GM21737 (cell line): Measurements from ENCODE around the gene TMX3.

ENCODE experiments used
- ATAC-seq: cut with Tn5 transposase; IDR thresholded peaks from one replicate; pipeline ENCODE4 v1.9.1; 2021; ENCODE audit warnings: mild to moderate bottlenecking, moderate library complexity; ENCODE audit not compliant: unreplicated experiment

TMX3 gene, protein sequence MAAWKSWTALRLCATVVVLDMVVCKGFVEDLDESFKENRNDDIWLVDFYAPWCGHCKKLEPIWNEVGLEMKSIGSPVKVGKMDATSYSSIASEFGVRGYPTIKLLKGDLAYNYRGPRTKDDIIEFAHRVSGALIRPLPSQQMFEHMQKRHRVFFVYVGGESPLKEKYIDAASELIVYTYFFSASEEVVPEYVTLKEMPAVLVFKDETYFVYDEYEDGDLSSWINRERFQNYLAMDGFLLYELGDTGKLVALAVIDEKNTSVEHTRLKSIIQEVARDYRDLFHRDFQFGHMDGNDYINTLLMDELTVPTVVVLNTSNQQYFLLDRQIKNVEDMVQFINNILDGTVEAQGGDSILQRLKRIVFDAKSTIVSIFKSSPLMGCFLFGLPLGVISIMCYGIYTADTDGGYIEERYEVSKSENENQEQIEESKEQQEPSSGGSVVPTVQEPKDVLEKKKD

DNA sequence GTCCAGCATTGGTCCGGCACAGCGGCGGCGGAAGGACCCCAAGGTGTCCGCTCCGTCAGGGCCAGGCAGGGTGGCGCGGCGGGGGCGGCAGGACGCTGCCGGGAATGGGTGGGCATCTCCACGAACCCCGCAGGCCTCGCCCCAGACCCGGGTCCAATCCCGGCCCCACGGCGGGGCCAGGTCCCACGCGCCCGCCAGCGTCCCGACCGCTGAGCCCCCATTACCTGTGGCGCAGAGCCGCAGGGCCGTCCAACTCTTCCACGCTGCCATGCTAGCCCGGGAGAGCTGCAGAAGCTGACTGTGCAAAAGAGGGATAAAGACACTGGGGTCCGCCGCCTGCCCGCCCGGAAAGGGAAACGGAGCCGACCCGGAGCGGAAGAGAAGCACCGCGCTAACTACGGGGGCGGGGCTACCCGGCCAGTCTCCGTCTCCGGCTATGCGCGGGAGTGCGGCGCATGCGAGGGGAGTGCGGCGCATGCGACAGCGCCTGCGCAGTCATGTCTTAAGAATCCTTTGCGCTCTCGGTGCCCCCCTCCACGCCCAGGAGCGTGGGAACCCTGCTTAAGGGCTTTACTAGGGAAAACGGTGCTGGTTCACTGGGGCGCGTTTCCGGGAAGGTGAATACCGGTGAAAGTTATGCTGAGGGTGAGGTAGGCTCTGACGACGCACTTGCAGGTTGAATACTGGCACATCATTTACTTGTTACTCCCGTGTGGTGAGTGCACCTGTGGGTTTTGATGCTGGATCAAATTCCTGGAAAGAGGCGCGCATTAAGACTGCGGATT lies at the start of gene TMX3:
Gene TMX3 (minus strand): TSS at position 397 of the 785 bp plus-strand sequence. CDS start 127 bp downstream, at position 270.
- peak; percentile 94 for ATAC-seq

DNA sequence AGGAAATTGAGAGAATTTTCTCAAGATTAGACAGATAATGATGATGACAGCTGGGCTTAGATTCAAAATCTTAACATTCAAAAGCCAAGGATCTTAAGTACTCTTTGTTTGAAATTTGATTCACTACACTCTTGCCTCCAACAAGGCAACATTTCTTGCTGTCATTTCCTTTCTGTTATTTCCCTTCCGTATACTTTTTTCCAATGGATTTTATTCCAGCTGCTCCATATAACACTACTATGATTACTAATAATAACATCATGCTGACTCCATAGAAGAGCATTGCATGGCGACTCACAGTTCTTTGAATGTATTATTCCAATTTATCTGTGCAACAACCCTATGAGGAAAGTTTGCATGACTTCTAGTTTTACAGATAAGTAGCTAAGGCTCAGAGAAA lies 49.1 kb upstream of the TMX3 start:
- no peak for ATAC-seq

DNA sequence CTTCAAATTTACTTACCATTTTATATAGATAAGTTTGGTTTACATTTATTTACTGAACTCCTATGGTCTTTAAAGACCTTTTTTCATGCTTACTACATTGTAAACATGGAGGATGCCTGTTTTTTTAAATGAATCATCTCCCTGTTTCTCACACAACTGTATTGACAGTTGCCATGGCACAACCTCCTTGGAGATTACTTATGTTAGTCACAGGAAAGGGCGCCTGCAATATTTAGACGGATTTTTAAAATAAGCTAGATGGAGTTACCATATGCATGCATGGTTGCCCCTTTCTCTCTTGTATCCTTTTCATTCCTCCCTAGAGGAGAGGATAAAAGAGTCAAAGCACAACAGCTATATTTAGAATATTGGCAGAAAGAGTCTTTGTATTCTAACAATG lies 48.2 kb upstream of the TMX3 start:
- ATAC-seq = no peak

DNA sequence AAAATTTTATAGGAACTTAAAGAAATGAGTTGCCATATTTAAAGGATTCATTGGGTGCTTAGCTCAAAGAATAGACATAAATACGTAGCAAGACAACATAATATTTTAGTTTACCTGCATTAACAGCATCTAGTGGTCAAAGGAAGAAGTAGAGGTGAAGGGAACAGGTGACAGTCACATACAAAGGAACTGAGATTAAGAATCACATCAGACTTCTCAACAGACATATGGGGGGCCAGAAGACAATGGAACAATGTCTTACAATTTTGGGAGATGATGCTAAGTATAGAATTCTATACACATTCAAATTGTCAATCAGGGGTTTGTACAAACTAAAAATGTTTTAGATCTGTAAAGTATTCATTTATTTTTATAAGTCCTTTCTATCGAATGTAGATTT lies 44.4 kb upstream of the TMX3 start:
- no peak for ATAC-seq

DNA sequence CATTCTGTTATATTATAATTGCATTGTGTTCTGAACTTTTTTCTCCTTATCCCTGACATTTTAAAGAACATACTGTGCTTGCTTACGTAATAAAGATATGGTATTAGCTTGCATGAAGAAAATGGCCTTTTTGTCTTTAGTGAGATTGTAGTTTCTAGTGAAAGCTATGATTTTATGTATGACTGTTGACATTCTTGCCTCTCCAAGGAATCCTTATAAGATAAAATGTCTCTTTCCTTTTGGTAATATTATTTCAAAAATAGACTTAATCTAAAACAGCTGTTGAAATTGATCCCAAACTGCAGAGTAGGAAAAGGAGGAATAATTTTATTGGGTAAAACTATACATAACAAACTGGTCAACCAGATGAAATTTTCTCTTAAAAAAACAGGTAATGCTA lies 42.2 kb upstream of the TMX3 start:
- ATAC-seq = no peak

DNA sequence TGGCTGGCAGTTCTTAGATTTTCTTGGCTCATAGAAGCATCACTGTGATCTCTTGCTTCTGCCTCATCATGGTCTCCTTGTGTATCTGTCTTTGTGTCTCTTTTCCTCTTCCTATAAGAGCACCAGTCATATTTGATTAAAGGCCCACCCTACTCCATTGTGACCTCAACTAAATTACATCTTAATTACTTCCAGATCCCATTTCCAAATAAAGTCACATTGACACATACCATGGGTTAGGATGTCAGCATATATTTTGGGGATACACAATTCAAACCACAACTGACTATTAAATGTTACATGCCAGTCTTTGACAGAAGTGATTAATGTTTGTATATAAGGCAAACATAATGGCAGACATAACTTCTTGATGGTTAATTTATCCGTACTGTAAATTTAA lies 27.3 kb upstream of the TMX3 start:
- no peak for ATAC-seq

DNA sequence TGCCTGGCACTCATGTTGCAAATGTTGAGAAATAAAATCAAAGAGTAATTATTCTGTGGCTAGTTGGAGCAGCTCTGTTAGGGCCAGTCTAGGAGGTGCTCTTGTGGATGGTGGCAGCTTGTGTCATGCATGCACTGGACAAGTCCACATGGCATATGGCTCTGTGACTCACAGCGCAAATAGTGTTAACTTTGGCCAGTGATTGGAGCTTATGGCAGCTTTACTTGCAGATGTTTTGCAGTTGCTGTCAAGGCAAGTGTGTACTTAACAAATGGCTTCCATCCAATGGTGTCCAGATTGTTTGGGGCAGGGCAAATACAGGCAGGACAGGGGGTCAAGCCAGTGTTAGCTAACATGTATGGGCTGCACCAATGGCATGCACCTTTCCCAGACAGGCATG lies 26.1 kb upstream of the TMX3 start:
- no peak for ATAC-seq

DNA sequence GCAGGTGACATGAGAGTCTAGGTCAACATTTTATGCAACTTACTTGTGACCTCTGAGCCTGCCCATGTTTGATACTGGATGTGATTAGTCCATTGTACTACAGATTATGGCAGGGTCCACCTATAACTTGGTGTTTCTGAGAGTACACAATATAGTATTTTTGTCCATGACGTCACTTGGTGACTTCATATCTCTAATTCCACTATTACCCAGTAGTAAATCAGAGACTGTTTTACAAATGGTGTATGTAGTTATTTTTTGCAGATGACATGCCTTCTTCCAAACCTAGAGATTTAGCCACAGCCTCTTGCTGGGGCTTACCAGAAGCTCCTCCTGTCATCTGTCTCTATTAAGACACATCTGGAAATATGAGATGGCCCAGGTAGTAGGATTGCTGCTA lies 24.6 kb upstream of the TMX3 start:
- ATAC-seq = no peak

DNA sequence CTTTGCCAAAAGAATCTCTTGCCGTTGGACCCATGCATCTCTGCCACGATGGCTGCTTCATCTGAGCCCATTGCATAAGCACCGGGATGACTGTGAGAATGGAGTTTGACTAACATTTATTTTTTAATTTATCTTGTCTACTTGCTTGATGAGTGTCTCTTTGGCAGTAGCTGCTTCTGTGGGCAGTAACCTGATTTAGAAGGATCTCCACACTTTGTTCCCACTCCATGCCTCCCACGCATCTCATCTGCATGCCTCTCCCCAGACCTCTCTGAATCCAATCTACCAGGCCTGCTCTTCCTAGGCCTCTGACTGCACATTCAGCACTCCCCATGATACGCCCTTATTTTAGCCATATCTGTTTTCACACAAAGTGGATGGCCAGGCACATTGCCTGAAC lies 23.7 kb upstream of the TMX3 start:
- ATAC-seq = no peak

DNA sequence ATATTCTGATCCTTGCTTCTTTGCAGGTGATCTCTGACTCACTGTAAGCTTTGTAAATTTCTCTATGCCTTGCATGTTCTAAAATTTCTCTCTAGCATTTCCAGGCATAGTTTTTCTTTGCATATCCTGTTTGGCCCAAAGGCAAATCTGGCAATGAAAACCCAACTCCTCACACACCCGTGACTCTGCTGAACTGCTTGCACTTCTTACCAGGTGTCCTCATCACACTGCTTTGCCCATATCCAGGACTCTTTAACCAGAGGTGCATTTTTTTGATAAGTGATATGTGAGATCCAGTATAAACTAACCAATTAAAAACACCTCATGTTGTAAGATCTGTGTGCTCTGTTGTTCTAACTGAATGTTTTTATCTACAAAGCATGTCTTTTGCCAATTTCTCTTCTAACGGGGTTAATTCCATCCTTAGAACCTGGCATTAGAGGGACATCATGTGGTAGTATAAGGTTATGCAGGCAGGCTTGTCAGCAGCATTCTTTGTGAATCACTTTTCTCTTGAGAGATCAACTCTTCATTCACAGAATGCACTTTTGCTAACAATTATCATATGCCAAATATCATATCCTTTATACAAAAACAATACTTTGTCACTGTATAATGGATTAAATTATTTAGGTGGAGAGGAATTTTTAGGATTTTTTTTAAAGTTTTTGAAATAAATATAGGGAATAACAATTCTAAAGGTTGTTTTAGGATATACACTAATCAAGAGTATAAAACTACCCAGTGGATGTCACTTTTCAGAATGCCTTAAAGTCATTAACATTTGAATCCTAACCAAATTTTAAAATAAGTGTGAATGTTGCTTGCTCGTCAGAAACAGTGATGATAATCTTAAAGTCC lies 20.8 kb upstream of the TMX3 start:
- ATAC-seq = peak; percentile 91

DNA sequence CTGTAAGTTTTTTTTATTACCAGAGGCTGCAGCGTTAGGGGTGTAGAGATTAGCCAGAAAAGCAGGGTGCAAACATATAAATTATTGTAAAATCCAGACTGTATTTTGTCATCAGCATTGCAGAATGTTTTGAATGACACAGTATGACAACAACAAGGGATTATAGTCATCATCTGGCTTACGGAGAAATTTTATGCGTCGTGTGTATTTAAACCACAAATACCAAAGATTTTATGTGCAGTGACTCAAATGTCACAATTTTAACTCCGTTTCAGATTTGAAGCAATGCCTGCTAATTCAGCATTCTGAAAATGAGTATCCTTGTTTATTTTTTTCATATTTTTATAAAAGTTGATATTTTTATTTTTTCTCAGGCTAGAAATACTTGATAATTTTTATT lies 19.4 kb upstream of the TMX3 start:
- ATAC-seq = no peak

DNA sequence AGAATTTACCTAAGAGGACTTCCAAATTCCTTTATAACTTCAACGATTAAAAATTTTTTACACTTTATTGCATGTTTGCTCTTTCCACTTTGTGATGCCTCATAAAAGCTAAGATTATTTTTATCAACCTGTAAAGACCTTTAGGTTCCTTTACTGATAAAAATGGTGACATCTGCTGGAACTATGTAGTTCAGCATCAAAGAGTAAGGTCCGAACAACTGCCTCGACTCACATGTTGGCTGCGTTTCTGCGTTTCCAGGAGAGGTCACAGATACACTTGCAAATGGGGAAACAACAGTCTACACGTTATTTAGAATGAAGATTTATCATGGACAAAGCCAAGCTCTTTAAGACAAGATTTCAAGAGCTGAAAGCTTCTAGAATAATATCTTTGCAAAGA lies 18.8 kb upstream of the TMX3 start:
- ATAC-seq = no peak

DNA sequence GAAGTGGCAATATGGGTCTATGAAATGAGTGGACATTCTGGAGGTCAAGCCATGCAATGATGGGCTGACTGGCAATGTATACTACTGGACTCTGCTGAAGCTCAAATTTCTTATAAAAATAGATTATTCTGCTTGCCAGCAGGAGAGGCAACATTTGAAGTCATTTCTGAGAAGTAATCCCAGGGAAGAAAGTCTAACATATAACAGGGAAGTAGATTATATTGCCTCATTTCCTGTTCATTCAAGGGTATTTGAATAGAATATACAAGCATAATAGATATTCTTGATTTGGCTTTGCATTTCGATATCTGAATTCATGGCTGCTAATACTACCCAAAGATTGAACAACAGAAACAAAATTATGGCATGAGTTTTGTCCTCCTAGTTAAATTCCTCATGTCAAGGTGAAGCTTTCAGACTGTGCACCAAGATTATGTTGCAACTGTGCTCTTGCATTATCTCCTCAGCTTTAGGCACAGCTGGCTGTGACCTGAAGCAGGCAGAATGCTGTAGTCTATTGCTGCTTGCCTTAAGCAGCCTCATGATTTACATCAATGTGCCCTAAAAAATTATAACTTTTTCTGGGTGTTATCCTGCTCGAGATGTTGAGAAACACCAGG lies 13.3 kb upstream of the TMX3 start:
- no peak for ATAC-seq

DNA sequence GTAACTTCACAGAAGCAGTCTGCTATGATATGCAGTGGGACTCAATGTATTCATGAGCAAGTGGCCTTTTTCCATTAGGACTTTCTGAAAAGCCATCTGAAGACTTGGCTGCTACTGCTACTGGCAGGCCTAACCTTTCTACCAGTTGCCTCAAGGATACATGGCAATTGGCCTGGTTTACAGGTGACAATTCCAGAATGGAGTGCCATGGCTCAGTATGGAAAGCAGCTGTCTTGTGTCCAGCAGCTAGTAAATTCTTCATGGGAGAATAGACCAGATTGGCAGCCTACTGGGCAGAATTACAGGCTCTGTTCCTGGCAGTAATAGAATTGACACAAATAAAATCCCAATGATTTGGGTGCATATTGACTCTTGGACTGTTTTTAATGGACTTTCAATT lies 12.6 kb upstream of the TMX3 start:
- no peak for ATAC-seq

DNA sequence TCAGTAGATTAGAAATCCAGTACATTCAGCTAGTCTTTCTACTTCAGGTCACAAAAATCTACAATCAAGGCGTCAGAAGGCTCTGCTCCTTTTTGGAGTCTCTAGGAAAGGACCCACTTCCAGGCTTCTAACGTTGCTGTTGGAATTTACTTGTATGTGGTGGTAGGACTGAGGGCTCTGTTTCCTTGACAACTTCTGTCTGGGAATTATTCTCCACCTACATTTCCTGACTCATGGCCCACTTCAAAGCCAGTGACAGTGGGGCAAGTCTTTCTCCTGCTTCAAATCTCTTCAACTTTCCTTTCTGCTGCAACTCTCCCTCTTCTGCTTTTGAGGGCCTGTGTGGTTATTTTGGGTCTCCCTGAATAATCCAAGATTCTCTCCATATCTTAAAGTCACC lies 10.4 kb upstream of the TMX3 start:
- no peak for ATAC-seq

DNA sequence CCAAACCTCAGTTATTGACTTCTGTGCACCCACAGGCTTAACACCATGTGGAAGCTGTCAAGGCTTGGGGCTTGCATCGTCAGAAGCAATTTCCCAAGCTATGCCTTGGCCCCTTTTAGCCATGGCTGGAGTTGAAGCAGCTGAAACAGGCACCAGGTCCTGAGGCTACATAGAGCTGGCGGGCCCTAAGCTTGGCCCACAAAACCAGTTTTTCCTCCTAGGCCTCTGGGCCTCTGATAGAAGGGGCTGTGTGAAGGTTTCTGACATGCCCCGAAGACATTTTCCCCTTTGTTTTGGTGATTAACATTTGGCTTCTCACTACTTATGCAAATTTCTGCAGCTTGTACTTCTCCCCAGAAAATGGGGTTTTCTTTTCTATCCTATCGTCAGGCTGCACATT lies 9.1 kb upstream of the TMX3 start:
- no peak for ATAC-seq

DNA sequence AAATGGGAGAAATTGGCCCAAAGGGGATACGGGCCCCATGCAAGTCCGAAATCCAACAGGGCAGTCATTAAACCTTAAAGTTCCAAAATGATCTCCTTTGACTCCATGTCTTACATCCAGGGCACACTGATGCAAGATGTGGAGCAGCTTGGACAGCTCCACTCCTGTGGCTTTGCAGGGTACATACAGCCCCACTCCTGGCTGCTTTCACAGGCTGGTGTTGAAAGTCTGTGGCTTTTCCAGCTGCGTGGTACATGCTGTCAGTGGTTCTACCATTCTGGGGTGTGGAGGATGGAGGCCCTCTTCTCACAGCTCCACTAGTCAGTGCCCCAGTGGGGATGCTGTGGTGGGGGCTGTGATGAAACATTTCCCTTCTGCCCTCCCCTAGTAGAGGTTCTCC lies 8.6 kb upstream of the TMX3 start:
- no peak for ATAC-seq

DNA sequence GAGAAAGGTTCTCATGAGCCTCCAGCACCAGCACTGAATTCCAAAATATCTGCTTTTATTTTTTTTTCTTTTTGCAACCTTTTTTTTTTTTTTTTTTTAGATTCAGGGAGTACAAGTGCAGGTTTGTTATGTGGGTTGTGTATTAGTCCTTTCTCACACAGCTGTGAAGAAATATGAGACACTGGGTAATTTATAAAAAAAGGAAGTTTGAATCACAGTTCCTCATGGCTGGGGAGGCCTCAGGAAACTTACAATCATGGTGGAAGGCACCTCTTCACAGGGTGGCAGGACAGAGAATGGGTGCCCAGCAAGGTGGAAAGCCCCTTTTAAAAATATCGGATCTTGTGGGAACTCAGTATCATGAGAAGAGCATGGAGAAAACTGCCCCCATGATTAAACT lies 7.9 kb upstream of the TMX3 start:
- no peak for ATAC-seq

DNA sequence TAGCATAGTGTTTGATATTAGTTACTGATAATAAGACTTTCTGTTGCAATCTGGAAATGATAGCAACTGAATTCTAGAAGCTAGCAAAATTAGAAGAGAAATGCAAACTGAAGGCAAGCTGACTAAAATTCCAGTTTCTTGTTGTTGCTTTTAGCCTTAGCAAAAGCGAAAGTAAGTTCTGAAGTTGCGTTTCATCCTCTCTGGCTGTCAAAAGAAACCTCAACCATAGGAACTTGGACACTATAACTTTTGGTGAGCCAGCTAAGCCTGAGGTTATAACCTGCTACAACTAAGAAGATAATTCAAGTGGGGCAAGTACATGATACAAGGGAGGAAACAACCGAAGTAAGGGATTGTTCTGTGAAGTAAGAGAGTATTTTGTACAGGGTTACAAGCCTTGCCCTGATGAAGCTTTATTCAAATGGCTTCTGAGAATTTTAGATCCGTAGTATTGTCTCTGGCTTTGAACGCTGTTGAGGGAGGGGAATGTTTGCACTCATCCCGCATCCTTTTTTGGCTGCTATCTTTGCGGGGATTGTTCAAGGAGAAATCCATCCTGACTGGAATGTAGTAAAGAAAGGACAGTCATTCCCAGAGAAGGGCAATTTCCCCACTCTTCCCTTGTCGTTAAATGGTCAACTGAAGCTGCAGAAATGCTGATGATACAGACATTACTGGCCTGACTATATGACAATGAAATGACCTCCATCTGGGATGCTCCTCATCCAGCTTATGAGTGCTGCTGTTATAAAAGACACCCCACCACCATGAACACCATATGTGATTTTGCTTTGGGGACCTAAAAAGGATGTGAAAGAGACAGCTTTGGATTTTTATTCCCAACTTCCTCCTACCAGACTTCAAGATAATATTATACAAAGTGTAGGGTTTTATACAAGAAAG lies 7.0 kb upstream of the TMX3 start:
- ATAC-seq = peak; percentile 79

DNA sequence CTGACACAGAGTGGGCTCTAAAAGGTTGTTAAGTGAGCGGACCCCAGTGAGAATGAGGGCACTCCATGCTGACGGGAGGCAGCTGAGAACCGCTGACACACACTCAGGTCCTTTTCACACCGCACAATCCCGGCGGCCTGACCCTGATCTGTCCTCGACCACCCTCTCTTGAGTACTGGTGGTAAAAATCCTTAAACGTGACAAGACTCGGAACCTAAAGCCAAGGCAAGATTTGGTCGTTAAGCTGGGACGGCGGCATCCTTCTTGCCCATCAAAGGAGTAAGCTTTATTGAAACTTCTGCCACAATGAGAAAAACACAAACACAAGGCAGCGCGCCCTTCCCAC lies 569 bp downstream of the TMX3 start:
- ATAC-seq = peak; percentile 9
